Measurements from ENCODE around the gene NUPR1. TPM values are rescaled to one million over a fixed set of nuclear protein-coding genes. Genes with fewer than 3 reads are reported as not detected.
A peak's percentile ranks its signal among the peaks of the same experiment; 100 is the strongest.

Gene NUPR1
- total and polyA plus RNA-seq, 4 experiments from 2014 or later, result not detected

DNA sequence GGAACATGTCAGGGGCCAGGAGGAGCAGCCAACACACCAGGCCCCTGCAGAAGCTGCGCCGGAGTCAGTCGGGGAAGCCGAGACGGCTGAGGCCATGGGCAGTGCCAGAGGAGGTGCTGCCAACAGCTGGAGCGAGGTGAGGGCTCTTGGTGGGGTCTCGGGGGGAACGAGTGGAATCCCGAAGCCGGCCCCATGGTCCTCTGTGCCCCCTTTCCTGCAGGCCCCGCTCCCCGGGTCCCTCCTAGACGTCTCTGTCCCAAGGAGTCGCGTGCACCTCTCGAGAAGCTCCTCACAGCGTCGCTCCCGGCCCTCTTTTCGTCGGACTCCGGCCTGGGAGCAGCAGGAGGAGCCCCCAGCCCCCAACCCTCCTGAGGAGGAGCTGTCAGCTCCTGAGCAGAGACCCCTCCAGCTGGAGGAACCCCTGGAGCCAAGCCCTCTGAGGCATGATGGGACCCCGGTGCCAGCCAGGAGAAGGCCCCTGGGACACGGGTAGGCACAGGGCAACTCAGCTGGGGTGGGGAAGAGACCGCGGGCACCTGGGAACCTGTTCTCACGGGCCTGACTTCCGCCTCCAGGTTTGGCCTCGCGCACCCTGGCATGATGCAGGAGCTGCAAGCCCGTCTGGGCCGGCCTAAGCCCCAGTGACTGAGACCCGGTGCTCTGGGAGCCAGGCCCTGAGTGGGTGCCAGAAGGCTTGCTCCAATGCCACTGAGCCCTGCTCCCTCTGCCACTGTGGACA is 40.7 kb downstream of the NUPR1 start:
- no peaks in the 10 kb centered on the region for H3K9me3 Mint-ChIP-seq
- peaks cover 39 to 50% (median 46%) of the 10 kb centered on the region in 4 donors for H3K4me1 Mint-ChIP-seq
- peak overlapping the region in 5 of 7 donors; percentile 25 to 100 (median 99) for H3K27ac Mint-ChIP-seq
- POLR2A ChIA-PET (ENCODE audit: partially characterized antibody), result no interaction called here
- Histone ChIP-seq H3K27me3 (ENCODE audit: insufficient read depth, low read length) (no peaks in the 10 kb centered on the region), H3K9me3 (ENCODE audit: control insufficient read depth in 1 of 2, low read length in 2 of 2) (no peaks in the 10 kb centered on the region), H3K4me1 (ENCODE audit: insufficient read depth, low read length) (peaks cover 44% of the 10 kb centered on the region), H3K4me3 (ENCODE audit: low read length in 2 of 2) (no peak overlapping the region), H3K36me3 (ENCODE audit: insufficient read depth, low read length) (no peaks in the 10 kb centered on the region), H3K27ac (ENCODE audit: low read depth, low read length) (no peak overlapping the region)
- CTCF ChIA-PET (ENCODE audit: partially characterized antibody), result no interaction called here
- intact Hi-C loops (cut with micrococcal nuclease), result no loop called here
- peaks cover 17 to 36% of the 10 kb centered on the region in 2 donors for H3K36me3 Mint-ChIP-seq
- no peak for DNase-seq
- H3K27me3 Mint-ChIP-seq, result no peaks in the 10 kb centered on the region
- peak overlapping the region in 1 of 8 donors; percentile 57 for H3K4me3 Mint-ChIP-seq

DNA sequence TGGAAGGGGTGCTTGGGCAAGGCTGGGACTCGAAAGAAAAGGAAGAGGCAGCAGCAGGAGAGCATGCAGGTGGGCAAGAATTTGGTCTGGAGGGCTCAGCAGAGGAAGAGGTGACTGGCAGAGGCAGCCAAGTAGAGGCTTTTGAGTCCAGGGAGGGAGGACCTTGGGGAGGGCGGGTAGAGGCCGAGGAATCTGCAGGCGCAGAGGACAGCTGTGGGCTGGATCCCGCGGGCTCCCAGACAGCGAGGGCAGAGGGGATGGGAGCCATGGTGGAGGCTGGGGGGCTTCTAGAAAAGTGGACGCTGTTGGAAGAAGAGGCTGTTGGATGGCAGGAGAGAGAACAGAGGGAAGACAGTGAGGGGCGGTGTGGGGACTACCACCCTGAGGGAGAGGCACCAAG is 41.4 kb downstream of the NUPR1 start:
- peaks cover 39 to 55% (median 49%) of the 10 kb centered on the region in 4 donors for H3K4me1 Mint-ChIP-seq
- H3K27ac Mint-ChIP-seq, result peak overlapping the region; percentile 61 to 100 (median 94)
- H3K4me3 Mint-ChIP-seq, result peak overlapping the region in 6 of 8 donors; percentile 41 to 57 (median 50)
- H3K27ac ChIP-seq (ENCODE audit: low read depth, low read length), result no peak overlapping the region
- H3K27me3 Mint-ChIP-seq, result no peaks in the 10 kb centered on the region
- H3K36me3 Mint-ChIP-seq, result peaks cover 17 to 36% of the 10 kb centered on the region in 2 donors
- no peaks in the 10 kb centered on the region for H3K27me3 ChIP-seq (ENCODE audit: insufficient read depth, low read length)
- H3K36me3 ChIP-seq (ENCODE audit: insufficient read depth, low read length), result no peaks in the 10 kb centered on the region
- ChIA-PET CTCF (ENCODE audit: partially characterized antibody) (no interaction called here), POLR2A (ENCODE audit: partially characterized antibody) (no interaction called here)
- intact Hi-C loops (cut with micrococcal nuclease), result no loop called here
- peaks cover 50% of the 10 kb centered on the region for H3K4me1 ChIP-seq (ENCODE audit: insufficient read depth, low read length)
- no peaks in the 10 kb centered on the region for H3K9me3 ChIP-seq (ENCODE audit: control insufficient read depth in 1 of 2, low read length in 2 of 2)
- H3K4me3 ChIP-seq (ENCODE audit: low read length in 2 of 2), result no peak overlapping the region
- H3K9me3 Mint-ChIP-seq, result no peaks in the 10 kb centered on the region
- no peak for DNase-seq

DNA sequence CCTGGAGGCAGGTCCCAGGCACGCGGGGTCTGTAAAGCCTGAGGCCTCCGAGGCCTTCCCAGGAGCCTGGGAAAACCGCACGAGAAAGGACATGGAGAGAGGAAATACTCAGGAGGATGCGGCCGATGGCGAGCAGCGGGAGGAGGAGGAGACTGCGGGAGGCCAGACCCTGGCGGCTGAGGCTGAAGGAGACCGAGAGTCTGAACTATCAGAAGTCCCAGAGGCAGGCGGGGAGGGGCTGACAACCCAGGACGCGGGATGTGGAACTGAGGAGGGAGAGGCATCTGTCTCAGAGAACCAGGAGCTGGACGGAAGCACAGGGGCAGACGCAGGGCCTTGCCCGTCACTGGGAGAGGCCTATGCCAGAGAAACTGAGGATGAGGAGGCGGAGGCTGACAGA is 41.9 kb downstream of the NUPR1 start:
- intact Hi-C loops (cut with micrococcal nuclease), result no loop called here
- peaks cover 0 to 1% (median 0%) of the 10 kb centered on the region in 8 donors for H3K9me3 Mint-ChIP-seq
- ChIA-PET POLR2A (ENCODE audit: partially characterized antibody) (interaction anchor here (0.8 kb wide), 1 partner anchor 38 kb away, joined by 5 read pairs; no protein-coding TSS in a partner anchor), CTCF (ENCODE audit: partially characterized antibody) (no interaction called here)
- no peak overlapping the region for H3K27ac ChIP-seq (ENCODE audit: low read depth, low read length)
- peak overlapping the region in 7 of 8 donors; percentile 20 to 66 (median 46) for H3K4me3 Mint-ChIP-seq
- no peaks in the 10 kb centered on the region for H3K27me3 Mint-ChIP-seq
- H3K36me3 ChIP-seq (ENCODE audit: insufficient read depth, low read length), result no peaks in the 10 kb centered on the region
- H3K4me1 ChIP-seq (ENCODE audit: insufficient read depth, low read length), result peaks cover 52% of the 10 kb centered on the region
- peaks cover 17 to 40% of the 10 kb centered on the region in 2 donors for H3K36me3 Mint-ChIP-seq
- DNase-seq, result no peak
- no peak overlapping the region for H3K4me3 ChIP-seq (ENCODE audit: low read length in 2 of 2)
- H3K27ac Mint-ChIP-seq, result peak overlapping the region; percentile 61 to 100 (median 98)
- H3K4me1 Mint-ChIP-seq, result peaks cover 39 to 60% (median 52%) of the 10 kb centered on the region in 4 donors
- H3K27me3 ChIP-seq (ENCODE audit: insufficient read depth, low read length), result no peaks in the 10 kb centered on the region
- no peaks in the 10 kb centered on the region for H3K9me3 ChIP-seq (ENCODE audit: control insufficient read depth in 1 of 2, low read length in 2 of 2)

DNA sequence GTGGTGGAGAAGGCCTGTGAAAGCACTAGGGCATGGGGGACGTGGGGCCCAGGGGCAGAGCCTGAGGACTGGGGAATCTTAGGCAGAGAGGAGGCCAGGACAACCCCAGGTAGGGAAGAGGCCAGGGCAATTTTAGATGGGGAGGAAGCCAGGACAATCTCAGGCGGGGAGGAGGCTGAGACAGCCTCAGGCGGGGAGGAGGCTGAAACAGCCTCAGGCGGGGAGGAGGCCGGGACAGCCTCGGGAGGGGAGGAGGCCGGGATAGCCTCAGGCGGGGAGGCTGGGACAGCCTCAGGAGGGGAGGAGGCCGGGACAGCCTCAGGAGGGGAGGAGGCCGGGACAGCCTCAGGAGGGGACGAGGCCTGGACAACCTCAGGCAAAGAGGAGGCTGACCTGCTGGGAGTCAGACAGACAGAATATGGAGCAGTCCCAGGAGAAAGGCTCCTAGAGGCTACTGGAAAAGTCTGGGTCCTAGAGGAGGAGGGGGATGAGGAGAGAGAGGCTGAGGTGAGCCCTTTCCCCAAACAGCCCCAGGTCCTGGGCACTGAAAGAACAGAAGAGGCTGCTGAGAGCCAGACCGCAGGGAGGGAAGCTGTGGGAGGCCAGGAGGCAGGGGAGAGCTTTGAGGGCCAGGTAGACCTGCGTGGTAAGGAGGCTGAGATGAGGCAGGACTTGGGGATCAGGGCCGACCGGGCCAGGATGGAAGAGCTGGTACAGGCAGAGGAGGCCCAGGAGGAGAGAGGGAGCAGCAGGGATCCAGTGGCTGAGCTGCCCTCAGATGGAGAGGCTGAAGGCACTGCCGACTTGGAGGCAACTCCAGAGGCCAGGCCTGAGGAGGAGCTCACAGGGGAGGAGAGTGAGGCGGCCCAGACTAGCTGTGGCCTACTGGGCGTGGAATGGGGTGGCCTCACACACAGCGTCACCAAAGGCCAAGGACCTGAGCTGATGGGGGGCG is 42.7 kb downstream of the NUPR1 start:
- POLR2A ChIA-PET (ENCODE audit: partially characterized antibody), result interaction anchor here (0.8 to 6.2 kb wide), 4 partner anchors 17 to 59 kb away, joined by 5 to 122 read pairs (median 35); partner anchors contain the start of gene SGF29
- no peak for DNase-seq
- peak overlapping the region; percentile 85 to 99 (median 94) for H3K4me3 Mint-ChIP-seq
- Histone ChIP-seq H3K27me3 (ENCODE audit: insufficient read depth, low read length) (no peaks in the 10 kb centered on the region), H3K9me3 (ENCODE audit: control insufficient read depth in 1 of 2, low read length in 2 of 2) (no peaks in the 10 kb centered on the region), H3K27ac (ENCODE audit: low read depth, low read length) (peak overlapping the region; percentile 80), H3K4me1 (ENCODE audit: insufficient read depth, low read length) (peaks cover 57% of the 10 kb centered on the region), H3K4me3 (ENCODE audit: low read length in 2 of 2) (no peak overlapping the region), H3K36me3 (ENCODE audit: insufficient read depth, low read length) (no peaks in the 10 kb centered on the region)
- intact Hi-C loops (cut with micrococcal nuclease), result no loop called here
- no peaks in the 10 kb centered on the region for H3K27me3 Mint-ChIP-seq
- peaks cover 0 to 2% (median 0%) of the 10 kb centered on the region in 8 donors for H3K9me3 Mint-ChIP-seq
- H3K36me3 Mint-ChIP-seq, result peaks cover 17 to 43% of the 10 kb centered on the region in 2 donors
- peaks cover 39 to 65% (median 58%) of the 10 kb centered on the region in 4 donors for H3K4me1 Mint-ChIP-seq
- CTCF ChIA-PET (ENCODE audit: partially characterized antibody), result no interaction called here
- H3K27ac Mint-ChIP-seq, result peak overlapping the region; percentile 96 to 100 (median 99)

DNA sequence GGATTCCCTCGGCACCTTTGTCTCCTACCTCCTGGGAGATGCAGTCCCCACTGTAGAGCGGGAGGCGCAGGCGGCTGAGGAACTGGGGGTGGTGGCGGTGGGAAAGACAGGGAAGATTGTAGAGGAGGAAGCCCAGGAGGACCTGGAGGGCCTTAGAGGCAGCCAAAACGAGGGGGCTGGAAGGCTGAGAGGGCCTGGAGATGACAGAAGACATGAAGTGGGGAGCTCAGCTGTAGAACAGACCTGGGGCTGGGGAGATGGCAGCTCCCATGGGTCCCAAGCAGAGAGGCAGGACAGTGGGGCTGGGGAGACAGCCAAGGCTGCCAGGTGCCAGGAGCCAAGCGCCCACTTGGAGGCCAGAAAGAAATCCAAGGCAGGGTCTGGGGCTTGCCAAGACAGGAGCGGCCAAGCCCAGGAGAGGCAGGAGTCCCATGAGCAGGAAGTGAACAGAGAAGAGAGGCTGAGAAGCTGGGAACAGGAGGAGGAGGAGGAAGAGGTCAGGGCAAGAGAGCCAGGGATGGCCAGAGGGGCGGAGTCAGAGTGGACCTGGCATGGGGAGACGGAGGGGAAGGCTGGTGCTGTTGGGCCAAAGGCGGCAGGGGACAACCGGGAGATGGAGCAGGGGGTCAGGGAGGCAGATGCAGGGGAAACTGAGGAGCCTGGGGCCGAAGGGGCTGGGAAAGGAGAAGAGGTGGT is 43.5 kb downstream of the NUPR1 start:
- H3K27me3 Mint-ChIP-seq, result no peaks in the 10 kb centered on the region
- H3K9me3 Mint-ChIP-seq, result peaks cover 0 to 2% (median 0%) of the 10 kb centered on the region in 8 donors
- ChIA-PET POLR2A (ENCODE audit: partially characterized antibody) (interaction anchor here (0.9 to 6.2 kb wide), 8 partner anchors 8 to 60 kb away, joined by 3 to 122 read pairs (median 13); partner anchors contain the start of gene SGF29), CTCF (ENCODE audit: partially characterized antibody) (interaction anchor here (1.5 to 1.8 kb wide), 2 partner anchors 39 to 54 kb away, joined by 6 to 12 read pairs; no protein-coding TSS in a partner anchor)
- H3K36me3 Mint-ChIP-seq, result peaks cover 17 to 43% of the 10 kb centered on the region in 2 donors
- Histone ChIP-seq H3K36me3 (ENCODE audit: insufficient read depth, low read length) (no peaks in the 10 kb centered on the region), H3K4me3 (ENCODE audit: low read length in 2 of 2) (peak overlapping the region; percentile 30 to 57), H3K4me1 (ENCODE audit: insufficient read depth, low read length) (peaks cover 63% of the 10 kb centered on the region), H3K9me3 (ENCODE audit: control insufficient read depth in 1 of 2, low read length in 2 of 2) (no peaks in the 10 kb centered on the region), H3K27me3 (ENCODE audit: insufficient read depth, low read length) (no peaks in the 10 kb centered on the region), H3K27ac (ENCODE audit: low read depth, low read length) (peak overlapping the region; percentile 80)
- H3K27ac Mint-ChIP-seq, result peak overlapping the region; percentile 96 to 100 (median 99)
- intact Hi-C loops (cut with micrococcal nuclease), result no loop called here
- peak in 1 of 5 donors; percentile 8 for DNase-seq
- peaks cover 39 to 65% (median 57%) of the 10 kb centered on the region in 4 donors for H3K4me1 Mint-ChIP-seq
- peak overlapping the region; percentile 85 to 99 (median 94) for H3K4me3 Mint-ChIP-seq

DNA sequence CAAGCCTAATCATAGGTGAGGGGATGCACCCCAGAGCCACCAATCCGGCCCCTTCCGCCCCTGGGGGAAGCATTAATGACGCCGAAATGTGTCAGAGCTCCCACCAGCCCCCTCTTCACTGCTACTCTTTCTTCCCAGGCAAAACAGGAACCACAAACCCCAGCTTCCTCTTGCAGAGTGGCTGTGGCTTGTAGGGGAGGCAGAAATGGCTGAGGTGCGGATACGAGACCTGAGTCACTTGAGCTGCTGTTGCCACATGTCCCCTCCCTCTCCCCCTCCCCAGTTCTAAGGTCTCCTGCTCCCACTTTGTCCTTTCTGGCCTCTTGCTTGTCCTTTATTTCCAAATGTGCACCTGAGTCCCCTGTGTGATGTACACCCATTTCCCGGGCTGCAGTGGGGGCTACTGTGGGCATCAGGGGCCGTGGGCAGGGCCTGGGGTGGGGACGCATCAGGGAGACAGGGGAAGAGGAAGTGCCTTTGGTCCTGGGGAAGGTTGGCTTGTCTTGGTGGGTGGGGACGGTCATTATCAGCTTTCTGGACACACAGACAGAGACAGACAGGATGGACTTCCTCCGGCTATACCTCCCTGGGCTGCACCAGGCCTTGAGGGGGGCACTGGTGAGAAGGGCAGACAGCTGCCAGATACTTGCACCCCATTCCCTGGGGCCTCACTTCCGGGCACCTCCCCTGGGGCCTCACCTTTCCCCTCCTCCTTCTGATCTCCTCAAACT is 44.5 kb downstream of the NUPR1 start, which contains the start of gene APOBR:
TSS of gene APOBR (plus strand) at position 523 of the 731 bp plus-strand sequence. CDS start at position 562, 39 bp downstream.
- Histone ChIP-seq H3K9me3 (ENCODE audit: control insufficient read depth in 1 of 2, low read length in 2 of 2) (no peaks in the 10 kb centered on the region), H3K4me1 (ENCODE audit: insufficient read depth, low read length) (peaks cover 68% of the 10 kb centered on the region), H3K36me3 (ENCODE audit: insufficient read depth, low read length) (peaks cover 3% of the 10 kb centered on the region), H3K27me3 (ENCODE audit: insufficient read depth, low read length) (no peaks in the 10 kb centered on the region), H3K27ac (ENCODE audit: low read depth, low read length) (peak within 1 kb of the TSS; percentile 80), H3K4me3 (ENCODE audit: low read length in 2 of 2) (peak within 1 kb of the TSS; percentile 57 to 61)
- intact Hi-C loops (cut with micrococcal nuclease), result loop anchor here (1.0 kb wide), 2 partner anchors 40 to 55 kb away; no protein-coding TSS in a partner anchor
- peaks cover 19 to 40% of the 10 kb centered on the region in 2 donors for H3K36me3 Mint-ChIP-seq
- peaks cover 36 to 71% (median 60%) of the 10 kb centered on the region in 4 donors for H3K4me1 Mint-ChIP-seq
- peak within 1 kb of the TSS; percentile 85 to 99 (median 94) for H3K4me3 Mint-ChIP-seq
- H3K27ac Mint-ChIP-seq, result peak within 1 kb of the TSS; percentile 96 to 100 (median 99)
- CTCF ChIA-PET (ENCODE audit: partially characterized antibody), result interaction anchor here (1.1 to 1.8 kb wide), 5 partner anchors 40 to 216 kb away, joined by 3 to 12 read pairs (median 6); partner anchors contain the start of gene SGF29
- H3K27me3 Mint-ChIP-seq, result no peaks in the 10 kb centered on the region
- peaks cover 0 to 2% (median 0%) of the 10 kb centered on the region in 8 donors for H3K9me3 Mint-ChIP-seq
- POLR2A ChIA-PET (ENCODE audit: partially characterized antibody), result interaction anchor here (0.5 to 6.2 kb wide), 21 partner anchors 9 to 888 kb away, joined by 3 to 122 read pairs (median 4); partner anchors contain the start of genes NUPR1, SBK1 and SGF29
- peak; percentile 93 to 98 (median 94) for DNase-seq
